ENCODE data around the gene CNKSR2. TPM values are rescaled to one million over a fixed set of nuclear protein-coding genes. Genes with fewer than 3 reads are reported as not detected.
A peak's percentile ranks its signal among the peaks of the same experiment; 100 is the strongest.

Gene CNKSR2
- total RNA-seq, result 1 to 10 TPM in 3 of 4 donors, not detected in 1; 1.2 to 5.0 (median 2.7) TPM

DNA sequence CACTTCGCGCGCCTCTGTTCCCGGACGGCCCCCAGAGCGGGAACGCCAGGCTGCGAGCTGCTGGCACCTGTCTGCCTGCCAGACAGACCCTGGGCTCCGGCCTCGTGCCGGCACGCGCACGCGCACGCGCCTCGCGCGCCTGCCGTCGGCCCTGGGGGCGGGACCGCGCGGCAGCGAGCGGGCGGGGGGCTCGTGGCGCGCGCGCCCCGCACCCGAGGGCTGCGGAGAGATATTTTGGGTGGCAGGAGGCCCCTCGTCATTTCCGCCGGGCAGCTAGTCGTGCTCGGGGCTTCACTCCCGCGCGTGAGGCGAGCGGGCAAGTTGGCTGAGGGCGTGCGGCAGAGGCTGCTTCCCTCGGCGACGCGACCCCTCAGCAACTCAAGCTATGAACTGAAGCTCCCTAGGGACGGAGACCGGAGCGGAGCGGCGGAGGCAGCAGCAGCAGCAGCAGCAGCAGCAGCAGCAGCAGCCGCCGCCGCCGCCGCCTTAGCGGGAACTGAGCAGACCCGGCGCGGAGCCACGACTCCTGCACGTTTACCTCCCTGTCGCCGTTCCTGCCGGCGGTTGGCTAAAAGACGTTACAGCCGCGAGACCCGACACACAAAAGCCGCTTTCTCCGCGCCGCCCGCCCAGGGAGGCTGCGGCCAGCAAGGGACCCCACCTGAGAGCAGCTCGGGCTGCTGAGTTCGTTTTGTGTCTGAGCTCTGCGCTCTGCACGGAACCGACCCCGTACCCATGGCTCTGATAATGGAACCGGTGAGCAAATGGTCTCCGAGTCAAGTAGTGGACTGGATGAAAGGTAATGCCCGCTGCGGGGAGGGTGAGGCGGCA, at the start of gene CNKSR2:
TSS of gene CNKSR2 (plus strand) at position 256 of the 831 bp plus-strand sequence. CDS start at position 736, 480 bp downstream.
- Histone ChIP-seq H3K4me3 (peak within 1 kb of the TSS; percentile 46 to 50 (median 49)), H3K36me3 (no peaks in the 10 kb centered on the region), H3K4me1 (no peaks in the 10 kb centered on the region), H3K9me3 (no peaks in the 10 kb centered on the region), H3K27me3 (no peaks in the 10 kb centered on the region), H3K27ac (peak within 1 kb of the TSS in 1 of 4 donors; percentile 67)
- peak; percentile 37 to 71 (median 58) for DNase-seq
- TF ChIP-seq, protein P1, sequence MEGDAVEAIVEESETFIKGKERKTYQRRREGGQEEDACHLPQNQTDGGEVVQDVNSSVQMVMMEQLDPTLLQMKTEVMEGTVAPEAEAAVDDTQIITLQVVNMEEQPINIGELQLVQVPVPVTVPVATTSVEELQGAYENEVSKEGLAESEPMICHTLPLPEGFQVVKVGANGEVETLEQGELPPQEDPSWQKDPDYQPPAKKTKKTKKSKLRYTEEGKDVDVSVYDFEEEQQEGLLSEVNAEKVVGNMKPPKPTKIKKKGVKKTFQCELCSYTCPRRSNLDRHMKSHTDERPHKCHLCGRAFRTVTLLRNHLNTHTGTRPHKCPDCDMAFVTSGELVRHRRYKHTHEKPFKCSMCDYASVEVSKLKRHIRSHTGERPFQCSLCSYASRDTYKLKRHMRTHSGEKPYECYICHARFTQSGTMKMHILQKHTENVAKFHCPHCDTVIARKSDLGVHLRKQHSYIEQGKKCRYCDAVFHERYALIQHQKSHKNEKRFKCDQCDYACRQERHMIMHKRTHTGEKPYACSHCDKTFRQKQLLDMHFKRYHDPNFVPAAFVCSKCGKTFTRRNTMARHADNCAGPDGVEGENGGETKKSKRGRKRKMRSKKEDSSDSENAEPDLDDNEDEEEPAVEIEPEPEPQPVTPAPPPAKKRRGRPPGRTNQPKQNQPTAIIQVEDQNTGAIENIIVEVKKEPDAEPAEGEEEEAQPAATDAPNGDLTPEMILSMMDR (IDR thresholded peaks at IDR 0.05), result no peak
- TF ChIP-seq POLR2A (IDR thresholded peaks at IDR 0.05), result no peak

DNA sequence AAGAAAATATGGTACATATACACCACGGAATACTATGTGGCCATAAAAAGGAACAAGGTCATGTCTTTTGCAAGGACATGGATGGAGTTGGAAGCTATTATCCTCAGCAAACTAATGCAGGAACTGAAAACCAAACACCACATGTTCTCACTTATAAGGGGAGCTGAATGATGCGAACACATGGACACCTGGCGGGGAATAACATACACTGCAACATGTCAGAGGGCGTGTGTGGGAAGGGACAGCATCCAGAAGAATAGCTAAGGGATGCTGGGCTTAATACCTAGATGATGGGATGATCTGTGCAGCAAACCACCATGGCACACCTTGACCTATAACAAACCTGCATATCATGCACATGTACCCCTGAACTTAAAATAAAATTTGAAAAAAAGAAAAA, 19.5 kb upstream of the CNKSR2 start:
- no peak for TF ChIP-seq POLR2A (IDR thresholded peaks at IDR 0.05)
- TF ChIP-seq, protein P1 (IDR thresholded peaks at IDR 0.05), result no peak
- Histone ChIP-seq H3K4me1 (no peaks in the 10 kb centered on the region), H3K27me3 (no peaks in the 10 kb centered on the region), H3K9me3 (no peaks in the 10 kb centered on the region), H3K36me3 (no peaks in the 10 kb centered on the region), H3K4me3 (no peak overlapping the region), H3K27ac (no peak overlapping the region)
- no peak for DNase-seq

DNA sequence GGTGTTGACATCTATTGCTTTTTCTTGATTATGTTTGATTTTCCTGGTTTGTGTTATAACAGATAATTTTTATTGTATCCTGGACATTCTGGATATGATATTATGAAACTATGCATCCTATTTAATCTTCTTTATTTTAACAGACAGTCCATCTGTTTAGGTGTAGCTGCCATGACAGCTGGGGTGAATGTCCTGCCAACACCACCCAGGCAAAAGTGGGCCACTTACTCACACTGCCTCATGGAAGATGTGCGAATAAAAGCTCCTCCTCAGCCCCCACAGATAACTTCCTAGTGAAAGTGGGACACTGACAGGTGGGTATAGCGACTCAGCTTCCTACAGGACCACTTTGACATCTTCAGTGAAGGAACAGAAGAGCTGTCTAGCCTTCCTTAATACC, 18.4 kb upstream of the CNKSR2 start:
- Histone ChIP-seq H3K27me3 (no peaks in the 10 kb centered on the region), H3K36me3 (no peaks in the 10 kb centered on the region), H3K4me1 (no peaks in the 10 kb centered on the region), H3K4me3 (no peak overlapping the region), H3K27ac (no peak overlapping the region), H3K9me3 (no peaks in the 10 kb centered on the region)
- no peak for DNase-seq
- TF ChIP-seq POLR2A (IDR thresholded peaks at IDR 0.05), result no peak
- TF ChIP-seq, protein P1 (IDR thresholded peaks at IDR 0.05), result no peak

DNA sequence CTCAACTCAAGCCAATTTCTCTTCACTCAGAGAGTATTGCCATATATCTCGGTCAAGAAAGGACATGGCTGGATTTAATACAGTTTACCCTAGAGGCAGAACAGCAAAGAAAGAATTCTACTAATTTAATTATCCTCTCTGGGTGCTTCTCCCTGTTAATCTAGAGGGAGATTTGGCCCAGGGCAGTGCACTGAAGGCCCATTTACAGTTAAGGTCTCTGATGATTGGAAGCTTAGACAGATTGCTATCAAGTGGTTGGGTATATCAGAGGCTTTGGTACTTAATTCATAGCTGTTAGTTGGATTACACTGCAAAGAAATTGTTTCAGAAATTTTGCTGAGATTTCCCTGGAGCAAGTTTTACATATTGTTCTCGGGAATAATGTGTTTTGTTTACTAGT, 4.6 kb upstream of the CNKSR2 start:
- no peak for DNase-seq
- Histone ChIP-seq H3K9me3 (no peaks in the 10 kb centered on the region), H3K4me3 (no peak overlapping the region), H3K27me3 (no peaks in the 10 kb centered on the region), H3K4me1 (no peaks in the 10 kb centered on the region), H3K27ac (no peak overlapping the region), H3K36me3 (no peaks in the 10 kb centered on the region)
- TF ChIP-seq POLR2A (IDR thresholded peaks at IDR 0.05), result no peak
- TF ChIP-seq, protein P1 (IDR thresholded peaks at IDR 0.05), result no peak

DNA sequence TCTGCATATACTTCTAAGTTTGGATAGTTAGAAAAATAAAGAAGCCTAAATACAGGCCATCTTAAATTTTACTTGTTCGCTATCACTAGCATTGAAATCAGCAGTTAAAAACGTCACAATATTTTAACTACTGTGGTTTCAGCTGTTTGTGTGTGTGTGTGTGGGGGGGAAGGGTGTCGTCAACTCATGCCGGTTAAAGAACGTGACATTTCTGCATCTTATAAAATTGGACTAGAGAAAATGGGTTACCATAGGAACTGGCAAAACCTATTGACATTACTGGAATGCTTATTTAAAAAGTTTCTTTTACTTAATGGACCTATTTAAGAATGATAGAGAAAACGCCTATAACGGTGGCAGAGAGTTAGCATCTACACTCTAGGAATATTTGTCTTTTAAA, 1.2 kb upstream of the CNKSR2 start:
- DNase-seq, result no peak

More for the DNA sequence above, 1.2 kb upstream of the CNKSR2 start:
- H3K9me3 ChIP-seq, result no peaks in the 10 kb centered on the region
- no peak for TF ChIP-seq POLR2A (IDR thresholded peaks at IDR 0.05)
- TF ChIP-seq, protein P1 (IDR thresholded peaks at IDR 0.05), result no peak
- H3K36me3 ChIP-seq, result no peaks in the 10 kb centered on the region
- H3K27ac ChIP-seq, result no peak overlapping the region
- H3K27me3 ChIP-seq, result no peaks in the 10 kb centered on the region
- no peaks in the 10 kb centered on the region for H3K4me1 ChIP-seq
- no peak overlapping the region for H3K4me3 ChIP-seq

Data from Peyer's patch (tissue), 4 donors.